H1 (cell line): ENCODE results near the gene MORN5. TPM values are rescaled to one million over a fixed set of nuclear protein-coding genes. Genes with fewer than 3 reads are reported as not detected.

Experiments used
- CTCF ChIA-PET: fragments of 300-600 bp; sonication (Branson Sonifier 250); formaldehyde crosslinking; loops from one replicate; lab custom pipeline; 2021; ENCODE audit not compliant: partially characterized antibody; lab: Charles Lee
- POLR2A ChIA-PET: fragments of 300-600 bp; sonication (Branson Sonifier 250); formaldehyde crosslinking; loops from one replicate; lab custom pipeline; 2021; ENCODE audit warnings: inconsistent platforms; ENCODE audit not compliant: partially characterized antibody; lab: Charles Lee
- DNase-seq, 2 experiments: peaks; one replicate each; pipeline versions ENCODE4 v3.0.0 to v3.0.0-alpha.2; 2010 to 2022; ENCODE audit warnings: low spot score in 2 of 2, low read depth in 1 of 2, mixed read lengths in 1 of 2
- FAIRE-seq: peaks from 2 replicates; lab custom pipeline; 2011; peaks lifted over from hg19 to GRCh38; lab: Jason Lieb, UNC
- H2AFZ ChIP-seq: 2 replicates; pipeline ENCODE4 v1.8.1; 2012; ENCODE audit warnings: low read length, inconsistent platforms
- H2AK5ac ChIP-seq: 2 replicates; pipeline ENCODE4 v1.6.1; 2013; ENCODE audit warnings: low read depth, low read length
- H2BK120ac ChIP-seq: replicated peaks from 2 replicates; pipeline ENCODE3; 2013; ENCODE audit warnings: low read depth, low read length, inconsistent platforms
- H2BK12ac ChIP-seq: 2 replicates; pipeline ENCODE4 v1.6.1; 2013; ENCODE audit warnings: low read depth, low read length
- H2BK15ac ChIP-seq: 2 replicates; pipeline ENCODE4 v1.6.1; 2013; ENCODE audit warnings: low read length
- H2BK20ac ChIP-seq: 2 replicates; pipeline ENCODE4 v1.6.1; 2013; ENCODE audit warnings: low read length
- H2BK5ac ChIP-seq: 2 replicates; pipeline ENCODE4 v1.6.1; 2013; ENCODE audit warnings: low read depth, low read length
- H3K14ac ChIP-seq: 2 replicates; pipeline ENCODE4 v1.6.1; 2013; ENCODE audit warnings: inconsistent platforms; ENCODE audit not compliant: insufficient read length
- H3K18ac ChIP-seq: 2 replicates; pipeline ENCODE4 v1.6.1; 2013; ENCODE audit warnings: low read length; ENCODE audit errors: extremely low read depth
- H3K23ac ChIP-seq: 2 replicates; pipeline ENCODE4 v1.6.1; 2013; ENCODE audit warnings: inconsistent platforms; ENCODE audit not compliant: insufficient read length
- H3K23me2 ChIP-seq: 2 replicates; pipeline ENCODE4 v1.6.1; 2013; ENCODE audit warnings: low read depth, low read length
- H3K27ac ChIP-seq: 2 replicates; pipeline ENCODE4 v1.6.1; 2011; ENCODE audit warnings: low read depth, low read length, inconsistent platforms
- H3K27me3 ChIP-seq, 4 experiments: replicated peaks in 1 of 4; 1 replicate in 1 of 4; 2 replicates in 3 of 4; pipeline versions ENCODE4 v1.6.1 to v1.8.1; 2011 to 2013; ENCODE audit warnings: low read length in 3 of 4, mild to moderate bottlenecking in 3 of 4, inconsistent platforms in 2 of 4, mixed read lengths in 2 of 4, moderate library complexity in 1 of 4; ENCODE audit not compliant: control insufficient read depth in 3 of 4, insufficient read depth in 3 of 4; ENCODE audit errors: extremely low read depth in 1 of 4
- H3K36me3 ChIP-seq, 4 experiments: 2 replicates each; pipeline versions ENCODE4 v1.6.1 to v1.8.1; 2011 to 2013; ENCODE audit warnings: mild to moderate bottlenecking in 4 of 4, low read length in 3 of 4, moderate library complexity in 2 of 4, control low read depth in 1 of 4, inconsistent platforms in 1 of 4; ENCODE audit not compliant: insufficient read depth in 4 of 4, control insufficient read depth in 2 of 4
- H3K4ac ChIP-seq: replicated peaks from 2 replicates; pipeline ENCODE3; 2013; ENCODE audit warnings: low read length, low read depth, mixed read lengths, inconsistent platforms; ENCODE audit not compliant: insufficient read length
- H3K4me1 ChIP-seq, 4 experiments: replicated peaks in 1 of 4; 1 replicate in 1 of 4; 2 replicates in 3 of 4; pipeline versions ENCODE4 v1.6.1 to v1.8.1; 2011 to 2013; ENCODE audit warnings: low read length in 3 of 4, inconsistent platforms in 2 of 4, mixed read lengths in 1 of 4; ENCODE audit not compliant: insufficient read depth in 4 of 4, control insufficient read depth in 3 of 4
- H3K4me2 ChIP-seq, 2 experiments: 2 replicates each; pipeline versions ENCODE4 v1.6.1 to v1.8.1; 2011 to 2013; ENCODE audit warnings: low read depth in 2 of 2, low read length in 2 of 2, control low read depth in 1 of 2, inconsistent platforms in 1 of 2, mild to moderate bottlenecking in 1 of 2; ENCODE audit not compliant: insufficient read depth in 1 of 2
- H3K4me3 ChIP-seq, 4 experiments: fragments of 200-600, 300-600 bp in 1 of 4; sonication (generic), shearing (Covaris generic), sonication (Bioruptor Twin) in 1 of 4; 2 replicates each; pipeline versions ENCODE4 v1.5.1 to v1.8.1; 2011 to 2016; ENCODE audit warnings: low read length in 4 of 4, low read depth in 3 of 4, control low read depth in 2 of 4, inconsistent platforms in 2 of 4, mild to moderate bottlenecking in 2 of 4, mixed read lengths in 1 of 4, moderate library complexity in 1 of 4; ENCODE audit not compliant: insufficient read depth in 2 of 4; ENCODE audit errors: extremely low read depth in 1 of 4
- H3K56ac ChIP-seq: replicated peaks from 2 replicates; pipeline ENCODE3; 2013; ENCODE audit warnings: low read depth, mild to moderate bottlenecking, mixed read lengths, low read length, inconsistent platforms; ENCODE audit not compliant: insufficient read length
- H3K79me1 ChIP-seq: 2 replicates; pipeline ENCODE4 v1.6.1; 2013; ENCODE audit warnings: low read depth, low read length, control low read depth
- H3K79me2 ChIP-seq, 2 experiments: 2 replicates each; pipeline versions ENCODE4 v1.6.1 to v1.8.1; 2012 to 2013; ENCODE audit warnings: low read length in 2 of 2, mild to moderate bottlenecking in 2 of 2, inconsistent platforms in 1 of 2; ENCODE audit not compliant: insufficient read depth in 2 of 2, control insufficient read depth in 1 of 2
- H3K9ac ChIP-seq, 4 experiments: replicated peaks in 1 of 4; 1 replicate in 1 of 4; 2 replicates in 3 of 4; pipeline versions ENCODE4 v1.6.1 to v1.8.1; 2011 to 2013; ENCODE audit warnings: low read depth in 3 of 4, low read length in 3 of 4, control low read depth in 2 of 4, mild to moderate bottlenecking in 2 of 4, moderate library complexity in 2 of 4, inconsistent platforms in 1 of 4; ENCODE audit errors: extremely low read depth in 1 of 4
- H3K9me3 ChIP-seq, 2 experiments: 2 replicates each; pipeline versions ENCODE4 v1.6.1 to v1.8.1; 2012 to 2013; ENCODE audit warnings: mild to moderate bottlenecking in 2 of 2, moderate library complexity in 2 of 2, control low read depth in 1 of 2, inconsistent platforms in 1 of 2, low read depth in 1 of 2, low read length in 1 of 2, mixed read lengths in 1 of 2; ENCODE audit not compliant: insufficient read depth in 2 of 2
- H4K20me1 ChIP-seq, 2 experiments: replicated peaks in 1 of 2; 2 replicates each; pipeline versions ENCODE3 to v1.8.1; 2011 to 2013; ENCODE audit warnings: inconsistent platforms in 2 of 2, low read length in 2 of 2, mild to moderate bottlenecking in 1 of 2; ENCODE audit not compliant: insufficient read depth in 2 of 2, control insufficient read depth in 1 of 2
- H4K5ac ChIP-seq: 2 replicates; pipeline ENCODE4 v1.6.1; 2013; ENCODE audit warnings: low read length, low read depth, mixed read lengths, inconsistent platforms; ENCODE audit not compliant: insufficient read length
- H4K8ac ChIP-seq: 2 replicates; pipeline ENCODE4 v1.8.0; 2013; ENCODE audit warnings: mild to moderate bottlenecking, moderate library complexity, low read length, inconsistent platforms; ENCODE audit not compliant: insufficient read depth; ENCODE audit errors: extremely low read depth
- H4K91ac ChIP-seq: replicated peaks from 2 replicates; pipeline ENCODE3; 2013; ENCODE audit warnings: low read length, mixed read lengths, inconsistent platforms; ENCODE audit not compliant: insufficient read length
- ASH2L ChIP-seq: fragments of 200-600, 300-600 bp; sonication (generic); IDR thresholded peaks from one replicate; pipeline ENCODE4 v1.7.1; 2017; ENCODE audit warnings: low read length
- ATF2 ChIP-seq: IDR thresholded peaks from 2 replicates; pipeline ENCODE4 v1.6.1; 2012; ENCODE audit warnings: low read length, inconsistent platforms
- ATF3 ChIP-seq: IDR thresholded peaks from 2 replicates; pipeline ENCODE4 v1.6.1; 2011; ENCODE audit warnings: low read depth, mild to moderate bottlenecking, low read length; ENCODE audit not compliant: insufficient read depth
- CREB1 ChIP-seq: IDR thresholded peaks from 2 replicates; pipeline ENCODE4 v1.6.1; 2012; ENCODE audit warnings: inconsistent platforms
- CTBP2 ChIP-seq: IDR thresholded peaks from 2 replicates; pipeline ENCODE4 v1.7.0; 2011; ENCODE audit warnings: borderline replicate concordance, mild to moderate bottlenecking, moderate library complexity, mixed read lengths, low read length; ENCODE audit not compliant: insufficient read depth, insufficient read length
- EZH2 ChIP-seq: fragments of 200-600 bp; sonication (generic); IDR thresholded peaks from 2 replicates; pipeline ENCODE4 v1.7.1; 2012; ENCODE audit warnings: low read depth, mild to moderate bottlenecking, moderate library complexity, low read length, inconsistent platforms; ENCODE audit not compliant: severe bottlenecking
- GTF2F1 ChIP-seq: IDR thresholded peaks from 2 replicates; pipeline ENCODE4 v1.6.1; 2012; ENCODE audit warnings: low read depth, low read length, improper control_type of control experiment, borderline replicate concordance
- JUN ChIP-seq: IDR thresholded peaks from 2 replicates; pipeline ENCODE4 v1.6.1; 2011; ENCODE audit warnings: low read depth, mild to moderate bottlenecking, improper control_type of control experiment, low read length
- JUND ChIP-seq: IDR thresholded peaks from 2 replicates; pipeline ENCODE4 v1.6.1; 2011; ENCODE audit warnings: mild to moderate bottlenecking, improper control_type of control experiment, low read length
- SAP30 ChIP-seq: fragments of 300-600 bp; sonication (generic); IDR thresholded peaks from 2 replicates; pipeline ENCODE4 v1.7.1; 2012; ENCODE audit warnings: low read length, moderate library complexity, mild to moderate bottlenecking, inconsistent platforms; ENCODE audit not compliant: insufficient read depth, insufficient replicate concordance
- TAF7 ChIP-seq: optimal IDR thresholded peaks from 2 replicates; pipeline ENCODE3; 2011; ENCODE audit warnings: low read depth, mild to moderate bottlenecking, inconsistent platforms, low read length, moderate library complexity, borderline replicate concordance
- WGBS, 2 experiments: shearing (Covaris generic) in 1 of 2; methylation state at CpG; one replicate each; pipeline versions ENCODE4 v1.1.6 to v1.1.7; 2013 to 2015; ENCODE audit warnings: low lambda C conversion rate in 2 of 2, mixed read lengths in 2 of 2, inconsistent platforms in 1 of 2, low coverage in 1 of 2, missing lambda C conversion rate in 1 of 2; ENCODE audit not compliant: insufficient replicate concordance in 2 of 2, insufficient coverage in 1 of 2, insufficient read length in 1 of 2; ENCODE audit errors: extremely low coverage in 1 of 2, missing lambda C conversion rate in 1 of 2; 5-methylcytosine and 5-hydroxymethylcytosine counted together
- polyA plus RNA-seq, 7 experiments: library from polyadenylated mRNA; depleted of rRNA in 3 of 7; stranded (reverse) in 5 of 7; unstranded in 2 of 7; fragments of >200 nt in 5 of 7; fragments of 200-250 nt in 2 of 7; gene quantifications; 1 replicate in 5 of 7; 2 replicates in 1 of 7; 4 replicates in 1 of 7; pipeline versions ENCODE4 v1.2.1 to v1.2.3, GENCODE V29; 2011 to 2013; ENCODE audit warnings: missing spikeins in 2 of 7, mixed read lengths in 2 of 7
- total RNA-seq: library from RNA; stranded (reverse); fragmentation: NEBNext Ultra II Directional; extraction: Animal tissue kit (Norgen Biotek cat#: 25700); gene quantifications from 2 replicates; pipeline ENCODE4 v1.2.1, GENCODE V29; 2021

The MORN5 gene
- total and polyA plus RNA-seq, 2 of the 8 experiments (the other 6 are each of a cell fraction or from before 2014, with no cell fraction given): not detected

GRCh38 chr9:122122468-122122867 is 37.2 kb upstream of the MORN5 start:
- FAIRE-seq: no peak
- TF ChIP-seq CTBP2: no peak
- TF ChIP-seq JUND: no peak
- TF ChIP-seq ASH2L: no peak
- no peak for TF ChIP-seq TAF7
- TF ChIP-seq ATF2: no peak
- TF ChIP-seq EZH2: no peak
- no peak for TF ChIP-seq SAP30
- no peak for TF ChIP-seq GTF2F1
- no peak for TF ChIP-seq JUN
- TF ChIP-seq CREB1: no peak
- TF ChIP-seq ATF3: no peak

More at GRCh38 chr9:122122468-122122867, 37.2 kb upstream of the MORN5 start:
- H3K4me1 ChIP-seq: peaks cover 0 to 10% (median 3%) of the 10 kb centered on the region in 4 experiments; a peak in 6 of 7 replicates
- peaks cover 9 to 24% (median 21%) of the 10 kb centered on the region in 4 experiments for H3K27me3 ChIP-seq
- no peaks in the 10 kb centered on the region for H3K36me3 ChIP-seq
- CTCF ChIA-PET: interaction anchor here (0.8 to 15.6 kb wide), 33 partner anchors 11 to 687 kb away, joined by 3 to 544 read pairs (median 8); partner anchors contain the start of genes LHX6, MORN5, MRRF and NDUFA8
- no peak overlapping the region for H4K8ac ChIP-seq
- POLR2A ChIA-PET: interaction anchor here (1.6 kb wide), 1 partner anchor 24 kb away, joined by 9 read pairs; no protein-coding TSS in a partner anchor
- no peaks in the 10 kb centered on the region for H3K9me3 ChIP-seq
- no peak overlapping the region for H2BK12ac ChIP-seq
- H2BK20ac ChIP-seq: no peak overlapping the region
- H2AFZ ChIP-seq: no peak overlapping the region
- H3K4ac ChIP-seq: no peak overlapping the region
- H3K56ac ChIP-seq: no peak overlapping the region
- H3K9ac ChIP-seq: no peak overlapping the region
- H4K20me1 ChIP-seq: no peaks in the 10 kb centered on the region
- no peak overlapping the region for H2BK120ac ChIP-seq
- no peak overlapping the region for H3K23ac ChIP-seq
- 80% methylated on average over 6 of the region's 6 CpGs; no CpG with 5 or more reads in 1 of the 2 experiments for WGBS, 2 experiments
- no peak for DNase-seq
- no peak overlapping the region for H4K91ac ChIP-seq
- peaks cover 6% of the 10 kb centered on the region; the same call in 1 of the 2 replicates for H3K23me2 ChIP-seq
- H3K18ac ChIP-seq: no peak overlapping the region
- H3K4me3 ChIP-seq: no peak overlapping the region
- no peak overlapping the region for H4K5ac ChIP-seq
- H3K79me1 ChIP-seq: no peaks in the 10 kb centered on the region
- H2BK15ac ChIP-seq: no peak overlapping the region
- H2AK5ac ChIP-seq: no peak overlapping the region
- H3K4me2 ChIP-seq: no peak overlapping the region
- H3K27ac ChIP-seq: no peak overlapping the region
- no peaks in the 10 kb centered on the region for H3K79me2 ChIP-seq
- no peak overlapping the region for H2BK5ac ChIP-seq
- no peak overlapping the region for H3K14ac ChIP-seq
